ENCODE measurements around the gene LSS.

DNA sequence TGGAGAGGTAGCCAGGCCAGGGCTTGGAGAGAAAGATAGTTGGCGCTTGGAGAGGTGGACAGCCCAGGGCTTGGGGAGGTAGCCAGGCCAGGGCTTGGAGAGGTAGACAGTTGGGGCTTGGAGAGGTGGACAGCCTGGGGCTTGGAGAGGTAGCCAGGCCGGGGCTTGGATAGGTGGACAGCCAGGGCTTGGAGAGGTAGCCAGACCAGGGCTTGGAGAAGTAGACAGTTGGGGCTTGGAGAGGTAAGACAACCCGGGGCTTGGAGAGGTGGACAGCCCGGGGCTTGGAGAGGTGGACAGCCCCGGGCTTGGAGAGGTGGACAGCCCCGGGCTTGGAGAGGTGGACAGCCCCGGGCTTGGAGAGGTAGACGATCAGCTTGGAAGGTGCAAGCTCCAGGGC, 7.7 kb downstream of the LSS start:
- TF ChIP-seq, protein P1, sequence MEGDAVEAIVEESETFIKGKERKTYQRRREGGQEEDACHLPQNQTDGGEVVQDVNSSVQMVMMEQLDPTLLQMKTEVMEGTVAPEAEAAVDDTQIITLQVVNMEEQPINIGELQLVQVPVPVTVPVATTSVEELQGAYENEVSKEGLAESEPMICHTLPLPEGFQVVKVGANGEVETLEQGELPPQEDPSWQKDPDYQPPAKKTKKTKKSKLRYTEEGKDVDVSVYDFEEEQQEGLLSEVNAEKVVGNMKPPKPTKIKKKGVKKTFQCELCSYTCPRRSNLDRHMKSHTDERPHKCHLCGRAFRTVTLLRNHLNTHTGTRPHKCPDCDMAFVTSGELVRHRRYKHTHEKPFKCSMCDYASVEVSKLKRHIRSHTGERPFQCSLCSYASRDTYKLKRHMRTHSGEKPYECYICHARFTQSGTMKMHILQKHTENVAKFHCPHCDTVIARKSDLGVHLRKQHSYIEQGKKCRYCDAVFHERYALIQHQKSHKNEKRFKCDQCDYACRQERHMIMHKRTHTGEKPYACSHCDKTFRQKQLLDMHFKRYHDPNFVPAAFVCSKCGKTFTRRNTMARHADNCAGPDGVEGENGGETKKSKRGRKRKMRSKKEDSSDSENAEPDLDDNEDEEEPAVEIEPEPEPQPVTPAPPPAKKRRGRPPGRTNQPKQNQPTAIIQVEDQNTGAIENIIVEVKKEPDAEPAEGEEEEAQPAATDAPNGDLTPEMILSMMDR (IDR thresholded peaks at IDR 0.05; ENCODE audit: low read length): no peak
- TF ChIP-seq EZH2 (optimal IDR thresholded peaks at IDR 0.05; ENCODE audit: low read depth, low read length) (no peak), EZH2phosphoT487 (IDR thresholded peaks at IDR 0.05; ENCODE audit: low read length) (no peak)

All from MM.1S (cell line).